Liver (tissue), 9 donors: ENCODE data around the gene KAT6B. TPM values are rescaled to one million over a fixed set of nuclear protein-coding genes. Genes with fewer than 3 reads are reported as not detected.

Experiments
- DNase-seq: peaks from one replicate; pipeline ENCODE4 v3.0.0-alpha.2; 2017; ENCODE audit warnings: low spot score
- H3K27ac ChIP-seq, 2 donors: one replicate each; pipeline ENCODE4 v1.7.0; 2013; ENCODE audit warnings: inconsistent platforms in 2 of 2, low read length in 2 of 2, control low read depth in 1 of 2, low read depth in 1 of 2, mild to moderate bottlenecking in 1 of 2
- H3K27me3 ChIP-seq, 4 donors: one replicate each; pipeline versions ENCODE4 v1.6.1 to v1.7.0; 2013; ENCODE audit warnings: low read length in 3 of 4, inconsistent platforms in 1 of 4, mild to moderate bottlenecking in 1 of 4, moderate library complexity in 1 of 4; ENCODE audit not compliant: control insufficient read depth in 4 of 4, insufficient read depth in 4 of 4
- H3K36me3 ChIP-seq, 4 donors: one replicate each; pipeline versions ENCODE4 v1.6.1 to v1.7.0; 2013; ENCODE audit warnings: low read length in 3 of 4, mild to moderate bottlenecking in 3 of 4, low read depth in 1 of 4, moderate library complexity in 1 of 4; ENCODE audit not compliant: control insufficient read depth in 4 of 4, insufficient read depth in 3 of 4
- H3K4me1 ChIP-seq, 4 donors: one replicate each; pipeline versions ENCODE4 v1.6.1 to v1.7.0; 2013; ENCODE audit warnings: low read length in 3 of 4, mild to moderate bottlenecking in 3 of 4, moderate library complexity in 1 of 4; ENCODE audit not compliant: control insufficient read depth in 4 of 4, insufficient read depth in 4 of 4
- H3K4me3 ChIP-seq, 3 donors: one replicate each; pipeline versions ENCODE4 v1.6.1 to v1.7.0; 2013; ENCODE audit warnings: low read length in 3 of 3, control low read depth in 1 of 3, low read depth in 1 of 3, mild to moderate bottlenecking in 1 of 3
- H3K9ac ChIP-seq, 2 donors: one replicate each; pipeline ENCODE4 v1.7.0; 2013; ENCODE audit warnings: low read length in 2 of 2, mild to moderate bottlenecking in 2 of 2, moderate library complexity in 2 of 2, control low read depth in 1 of 2, low read depth in 1 of 2
- H3K9me3 ChIP-seq, 4 donors: one replicate each; pipeline versions ENCODE4 v1.6.1 to v1.7.0; 2013; ENCODE audit warnings: low read length in 3 of 4; ENCODE audit not compliant: control insufficient read depth in 4 of 4
- ATF3 ChIP-seq: IDR thresholded peaks from 2 replicates; pipeline ENCODE4 v1.6.1; 2016; ENCODE audit warnings: antibody characterized with exemption
- EGR1 ChIP-seq, 2 donors: IDR thresholded peaks; 2 replicates each; pipeline ENCODE4 v1.6.1; 2016 to 2018; ENCODE audit warnings: antibody characterized with exemption in 2 of 2, low read depth in 2 of 2
- FOXA1 ChIP-seq: IDR thresholded peaks from 2 replicates; pipeline ENCODE4 v1.6.1; 2016; ENCODE audit warnings: antibody characterized with exemption
- FOXA2 ChIP-seq: IDR thresholded peaks from 2 replicates; pipeline ENCODE4 v1.6.1; 2016; ENCODE audit warnings: antibody characterized with exemption
- GABPA ChIP-seq, 2 donors: IDR thresholded peaks in 1 of 2; conservative IDR thresholded peaks in 1 of 2; 2 replicates each; pipeline ENCODE4 v1.6.1; 2016; ENCODE audit warnings: antibody characterized with exemption in 2 of 2, mild to moderate bottlenecking in 1 of 2, moderate library complexity in 1 of 2
- HNF4A ChIP-seq, 2 donors: conservative IDR thresholded peaks; 2 replicates each; pipeline ENCODE4 v1.6.1; 2016; ENCODE audit warnings: antibody characterized with exemption in 2 of 2, mild to moderate bottlenecking in 2 of 2
- HNF4G ChIP-seq: IDR thresholded peaks from 2 replicates; pipeline ENCODE4 v1.6.1; 2016; ENCODE audit warnings: antibody characterized with exemption
- JUND ChIP-seq, 2 donors: IDR thresholded peaks; 2 replicates each; pipeline ENCODE4 v1.6.1; 2016; ENCODE audit warnings: antibody characterized with exemption in 2 of 2
- MAX ChIP-seq: IDR thresholded peaks from 2 replicates; pipeline ENCODE4 v1.6.1; 2016; ENCODE audit warnings: antibody characterized with exemption
- NR2F2 ChIP-seq: IDR thresholded peaks from 2 replicates; pipeline ENCODE4 v1.6.1; 2016; ENCODE audit warnings: antibody characterized with exemption
- RAD21 ChIP-seq, 2 donors: IDR thresholded peaks; 2 replicates each; pipeline ENCODE4 v1.6.1; 2016; ENCODE audit warnings: antibody characterized with exemption in 2 of 2, mild to moderate bottlenecking in 2 of 2
- REST ChIP-seq: IDR thresholded peaks from 2 replicates; pipeline ENCODE4 v1.6.1; 2016; ENCODE audit warnings: antibody characterized with exemption, mild to moderate bottlenecking
- RXRA ChIP-seq, 2 donors: IDR thresholded peaks; 2 replicates each; pipeline ENCODE4 v1.6.1; 2017 to 2018; ENCODE audit warnings: antibody characterized with exemption in 2 of 2, mild to moderate bottlenecking in 1 of 2
- TAF1 ChIP-seq: conservative IDR thresholded peaks from 2 replicates; pipeline ENCODE4 v1.6.1; 2016; ENCODE audit warnings: antibody characterized with exemption, mild to moderate bottlenecking
- YY1 ChIP-seq: IDR thresholded peaks from 2 replicates; pipeline ENCODE4 v1.6.1; 2016; ENCODE audit warnings: antibody characterized with exemption, mild to moderate bottlenecking
- ZBTB33 ChIP-seq: IDR thresholded peaks from 2 replicates; pipeline ENCODE4 v1.6.1; 2016; ENCODE audit warnings: antibody characterized with exemption
- WGBS: extraction: QIAGEN DNeasy Blood & Tissue Kit; methylation state at CpG from one replicate; pipeline ENCODE4 v1.1.7; 2013; 5-methylcytosine and 5-hydroxymethylcytosine counted together
- polyA plus RNA-seq, 2 donors: library from polyadenylated mRNA; stranded (reverse) in 1 of 2; unstranded in 1 of 2; fragments of 200-250 nt in 1 of 2; fragments of >200 nt in 1 of 2; fragmentation: Nextera tagmentation in 1 of 2; extraction: Ambion mirVana in 1 of 2; gene quantifications; one replicate each; pipeline versions ENCODE4 v1.2.1 to v1.2.3, GENCODE V29; 2013 to 2015
- total RNA-seq, 2 donors: library from RNA; depleted of rRNA; stranded (reverse); fragments of >200 nt; gene quantifications; one replicate each; pipeline ENCODE4 v1.2.3, GENCODE V29; 2014
- TF ChIP-seq, protein P1 (sequence below): fragments of 150-350 bp; IDR thresholded peaks from 2 replicates; pipeline ENCODE4 v1.5.1; 2017; ENCODE audit warnings: improper control_type of control experiment, low read depth, low read length; ENCODE audit not compliant: missing input control
- donor health status: healthy.
- donor health status: healthy.
- donor health status: healthy.
- donor health status: healthy.
- donor health status: healthy.

Gene KAT6B
- total and polyA plus RNA-seq, 4 donors = 2.0 to 21.2 (median 8.8) TPM

- Histone ChIP-seq H3K36me3 (no peaks in the 10 kb centered on the region), H3K9me3 (no peaks in the 10 kb centered on the region), H3K4me1 (no peaks in the 10 kb centered on the region), H3K9ac (no peak overlapping the region), H3K27ac (no peak overlapping the region), H3K27me3 (no peaks in the 10 kb centered on the region), H3K4me3 (no peak overlapping the region)
- WGBS = 93% methylated on average over 10 of the region's 10 CpGs
- TF ChIP-seq ZBTB33 (no peak), TAF1 (no peak), RXRA (IDR thresholded peaks at IDR 0.05) (no peak), EGR1 (IDR thresholded peaks at IDR 0.05; ENCODE audit: low read depth in 2 of 2) (no peak), HNF4G (no peak), REST (no peak), MAX (no peak), RAD21 (IDR thresholded peaks at IDR 0.05) (no peak), YY1 (no peak), GABPA (IDR thresholded peaks at IDR 0.05 in 1 of 2, conservative IDR thresholded peaks at IDR 0.05 in 1 of 2) (no peak), JUND (IDR thresholded peaks at IDR 0.05) (no peak), HNF4A (conservative IDR thresholded peaks at IDR 0.05) (no peak), NR2F2 (no peak)
- TF ChIP-seq, protein P1, sequence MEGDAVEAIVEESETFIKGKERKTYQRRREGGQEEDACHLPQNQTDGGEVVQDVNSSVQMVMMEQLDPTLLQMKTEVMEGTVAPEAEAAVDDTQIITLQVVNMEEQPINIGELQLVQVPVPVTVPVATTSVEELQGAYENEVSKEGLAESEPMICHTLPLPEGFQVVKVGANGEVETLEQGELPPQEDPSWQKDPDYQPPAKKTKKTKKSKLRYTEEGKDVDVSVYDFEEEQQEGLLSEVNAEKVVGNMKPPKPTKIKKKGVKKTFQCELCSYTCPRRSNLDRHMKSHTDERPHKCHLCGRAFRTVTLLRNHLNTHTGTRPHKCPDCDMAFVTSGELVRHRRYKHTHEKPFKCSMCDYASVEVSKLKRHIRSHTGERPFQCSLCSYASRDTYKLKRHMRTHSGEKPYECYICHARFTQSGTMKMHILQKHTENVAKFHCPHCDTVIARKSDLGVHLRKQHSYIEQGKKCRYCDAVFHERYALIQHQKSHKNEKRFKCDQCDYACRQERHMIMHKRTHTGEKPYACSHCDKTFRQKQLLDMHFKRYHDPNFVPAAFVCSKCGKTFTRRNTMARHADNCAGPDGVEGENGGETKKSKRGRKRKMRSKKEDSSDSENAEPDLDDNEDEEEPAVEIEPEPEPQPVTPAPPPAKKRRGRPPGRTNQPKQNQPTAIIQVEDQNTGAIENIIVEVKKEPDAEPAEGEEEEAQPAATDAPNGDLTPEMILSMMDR = no peak
- no peak for DNase-seq
Observed at GRCh38 chr10:75058161-75058560, 231.8 kb downstream of the KAT6B start.

- no peaks in the 10 kb centered on the region for H3K9me3 ChIP-seq
- no peak for DNase-seq
- no peak overlapping the region for H3K27ac ChIP-seq
- no peaks in the 10 kb centered on the region for H3K36me3 ChIP-seq
- 91% methylated on average over 15 of the region's 15 CpGs for WGBS
- H3K4me3 ChIP-seq = no peak overlapping the region
- no peak overlapping the region for H3K9ac ChIP-seq
- no peaks in the 10 kb centered on the region for H3K27me3 ChIP-seq
- no peaks in the 10 kb centered on the region for H3K4me1 ChIP-seq
- TF ChIP-seq RAD21 (IDR thresholded peaks at IDR 0.05) (no peak), REST (no peak), HNF4G (no peak), TAF1 (no peak), YY1 (no peak), ATF3 (no peak), ZBTB33 (no peak), EGR1 (IDR thresholded peaks at IDR 0.05; ENCODE audit: low read depth in 2 of 2) (no peak), FOXA1 (no peak), HNF4A (conservative IDR thresholded peaks at IDR 0.05) (no peak), FOXA2 (no peak), NR2F2 (no peak)
Observed at GRCh38 chr10:75061709-75062505, 235.5 kb downstream of the KAT6B start.
